Testis (tissue), 3 donors: ENCODE data around the gene TRIO. TPM values are rescaled to one million over a fixed set of nuclear protein-coding genes. Genes with fewer than 3 reads are reported as not detected.

Experiments used
- DNase-seq: peaks from one replicate; pipeline ENCODE4 v3.0.0-alpha.2; 2019
- H3K27ac ChIP-seq, 2 donors: fragments of 200-600 bp; sonication (generic); one replicate each; pipeline ENCODE4 v1.5.1; 2019
- H3K27me3 ChIP-seq: fragments of 200-600 bp; sonication (generic); one replicate; pipeline ENCODE4 v1.5.1; 2019
- H3K36me3 ChIP-seq: fragments of 200-600 bp; sonication (generic); one replicate; pipeline ENCODE4 v1.5.1; 2017; ENCODE audit warnings: low read depth; ENCODE audit errors: missing control alignments
- H3K4me1 ChIP-seq: fragments of 200-600 bp; sonication (generic); one replicate; pipeline ENCODE4 v1.5.1; 2019
- H3K4me3 ChIP-seq, 2 donors: fragments of 200-600 bp; sonication (generic); one replicate each; pipeline ENCODE4 v1.5.1; 2017 to 2019
- H3K9me3 ChIP-seq: fragments of 200-600 bp; sonication (generic); one replicate; pipeline ENCODE4 v1.5.1; 2017
- CTCF ChIP-seq, 3 experiments: fragments of 450-650 bp in 2 of 3; fragments of 200-600 bp in 1 of 3; sonication (generic) in 1 of 3; IDR thresholded peaks; one replicate each; pipeline ENCODE4 v1.5.1; 2016 to 2019; ENCODE audit warnings: antibody characterized with exemption in 3 of 3, mild to moderate bottlenecking in 2 of 3, moderate library complexity in 1 of 3
- POLR2A ChIP-seq: fragments of 450-650 bp; IDR thresholded peaks from one replicate; pipeline ENCODE4 v1.6.1; 2017; ENCODE audit warnings: antibody characterized with exemption, mild to moderate bottlenecking, moderate library complexity
- WGBS, 2 donors: methylation state at CpG; one replicate each; pipeline ENCODE4 v1.1.5; 2018; 5-methylcytosine and 5-hydroxymethylcytosine counted together
- intact Hi-C: fragments of 100-400 bp; cut with DNase I; formaldehyde crosslinking; loops from one replicate; pipeline ENCODE4 v1.15.1; 2023; ENCODE audit warnings: low total_unique reads
- polyA plus RNA-seq: library from polyadenylated mRNA; stranded (reverse); fragments of 350-450 nt; fragmentation: Illumina TruSeq; extraction: RNeasy Lipid Tissue Mini Kit (QIAGEN cat#74804); gene quantifications from one replicate; pipeline ENCODE4 v1.2.3, GENCODE V29; 2014; ENCODE audit warnings: low read depth, low replicate concordance; ENCODE audit not compliant: insufficient read depth
- total RNA-seq, 2 donors: library from RNA; depleted of rRNA; stranded (reverse); fragments of >200 nt; gene quantifications; one replicate each; pipeline ENCODE4 v1.2.3, GENCODE V29; 2016

The TRIO gene
- total and polyA plus RNA-seq, 3 donors from 2014 or later, result 47.2 to 295 (median 249) TPM

- 76 to 80% methylated on average over 8 of the region's 8 CpGs for WGBS, 2 donors
Observed at GRCh38 chr5:14309878-14310531, 166.9 kb downstream of the TRIO start.

GRCh38 chr5:14310901-14311300 is 167.8 kb downstream of the TRIO start:
- H3K4me3 ChIP-seq, result no peak overlapping the region
- no peaks in the 10 kb centered on the region for H3K9me3 ChIP-seq
- TF ChIP-seq CTCF (IDR thresholded peaks at IDR 0.05), result no peak
- TF ChIP-seq POLR2A, result no peak
- WGBS, 2 donors, result 91 to 99% methylated on average over 8 of the region's 8 CpGs
- H3K27me3 ChIP-seq, result no peaks in the 10 kb centered on the region
- intact Hi-C loops, result no loop called here
- no peak for DNase-seq
- no peaks in the 10 kb centered on the region for H3K36me3 ChIP-seq
- no peaks in the 10 kb centered on the region for H3K4me1 ChIP-seq
- no peak overlapping the region for H3K27ac ChIP-seq

More at GRCh38 chr5:14309878-14310531, 166.9 kb downstream of the TRIO start:
- Histone ChIP-seq H3K36me3 (no peaks in the 10 kb centered on the region), H3K4me3 (no peak overlapping the region), H3K27ac (no peak overlapping the region), H3K9me3 (no peaks in the 10 kb centered on the region), H3K4me1 (no peaks in the 10 kb centered on the region), H3K27me3 (no peaks in the 10 kb centered on the region)
- intact Hi-C loops, result no loop called here
- TF ChIP-seq POLR2A (no peak), CTCF (IDR thresholded peaks at IDR 0.05) (no peak)
- no peak for DNase-seq

- WGBS, 2 donors, result 90 to 92% methylated on average over 4 of the region's 4 CpGs
- Histone ChIP-seq H3K27ac (no peak overlapping the region), H3K4me1 (no peaks in the 10 kb centered on the region), H3K36me3 (no peaks in the 10 kb centered on the region), H3K4me3 (no peak overlapping the region), H3K27me3 (no peaks in the 10 kb centered on the region), H3K9me3 (no peaks in the 10 kb centered on the region)
- no peak for TF ChIP-seq CTCF (IDR thresholded peaks at IDR 0.05)
- no peak for TF ChIP-seq POLR2A
- intact Hi-C loops, result no loop called here
- DNase-seq, result no peak
Observed at GRCh38 chr5:14313986-14314690, 171.0 kb downstream of the TRIO start.

DNA sequence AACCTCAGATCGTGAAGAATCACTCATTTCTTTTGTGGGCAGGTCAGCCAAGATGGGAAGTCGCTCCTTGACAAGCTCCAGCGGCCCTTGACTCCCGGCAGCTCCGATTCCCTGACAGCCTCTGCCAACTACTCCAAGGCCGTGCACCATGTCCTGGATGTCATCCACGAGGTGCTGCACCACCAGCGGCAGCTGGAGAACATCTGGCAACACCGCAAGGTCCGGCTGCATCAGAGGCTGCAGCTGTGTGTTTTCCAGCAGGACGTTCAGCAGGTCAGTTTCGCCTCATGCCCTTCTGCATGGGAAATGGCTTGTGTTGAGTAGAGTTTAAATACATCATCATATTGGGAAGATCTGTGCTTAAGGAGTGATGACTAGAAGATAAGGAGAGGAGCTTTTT is 173.3 kb downstream of the TRIO start:
- H3K4me3 ChIP-seq, result no peak overlapping the region
- no peaks in the 10 kb centered on the region for H3K9me3 ChIP-seq
- TF ChIP-seq POLR2A (no peak), CTCF (IDR thresholded peaks at IDR 0.05) (no peak)
- no peaks in the 10 kb centered on the region for H3K27me3 ChIP-seq
- no peak overlapping the region for H3K27ac ChIP-seq
- H3K4me1 ChIP-seq, result no peaks in the 10 kb centered on the region
- intact Hi-C loops, result no loop called here
- 31 to 55% methylated on average over 12 of the region's 12 CpGs for WGBS, 2 donors
- H3K36me3 ChIP-seq, result no peaks in the 10 kb centered on the region
- no peak for DNase-seq

- Histone ChIP-seq H3K27ac (no peak overlapping the region), H3K36me3 (no peaks in the 10 kb centered on the region), H3K4me3 (no peak overlapping the region), H3K27me3 (no peaks in the 10 kb centered on the region), H3K4me1 (no peaks in the 10 kb centered on the region), H3K9me3 (no peaks in the 10 kb centered on the region)
- TF ChIP-seq POLR2A, result no peak
- TF ChIP-seq CTCF (IDR thresholded peaks at IDR 0.05), result no peak
- no peak for DNase-seq
- WGBS, 2 donors, result 78 to 89% methylated on average over 1 of the region's 1 CpG
- intact Hi-C loops, result no loop called here
Observed at GRCh38 chr5:14319102-14319501, 176.0 kb downstream of the TRIO start.
